HG03025 (cell line): ENCODE measurements around the gene ERN1.
A peak's percentile ranks its signal among the peaks of the same experiment; 100 is the strongest.

Experiments
- ATAC-seq: cut with Tn5 transposase; IDR thresholded peaks from one replicate; pipeline ENCODE4 v1.9.1; 2021; ENCODE audit warnings: mild to moderate bottlenecking, moderate library complexity; ENCODE audit not compliant: unreplicated experiment, low FRiP score

The ERN1 gene

DNA sequence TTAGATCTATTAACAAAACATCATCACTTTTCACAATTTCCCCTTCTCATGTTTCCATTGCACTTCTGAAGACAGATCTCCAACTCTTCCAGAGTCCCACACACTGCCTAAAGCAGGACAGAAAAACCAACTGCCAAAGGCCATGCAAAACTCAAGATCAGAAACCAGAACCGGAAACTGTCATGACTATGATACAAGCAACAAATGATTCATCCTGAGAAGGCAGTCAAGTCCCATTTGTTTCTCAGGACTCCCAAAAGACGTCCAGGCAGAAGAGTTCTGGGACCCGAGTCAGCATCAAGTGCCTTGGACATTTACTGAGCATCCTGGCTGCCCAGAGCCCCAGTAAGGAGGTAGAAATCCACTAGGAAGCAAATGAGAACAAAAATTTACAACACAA is 38.8 kb downstream of the ERN1 start:
- ATAC-seq, result peak; percentile 41

DNA sequence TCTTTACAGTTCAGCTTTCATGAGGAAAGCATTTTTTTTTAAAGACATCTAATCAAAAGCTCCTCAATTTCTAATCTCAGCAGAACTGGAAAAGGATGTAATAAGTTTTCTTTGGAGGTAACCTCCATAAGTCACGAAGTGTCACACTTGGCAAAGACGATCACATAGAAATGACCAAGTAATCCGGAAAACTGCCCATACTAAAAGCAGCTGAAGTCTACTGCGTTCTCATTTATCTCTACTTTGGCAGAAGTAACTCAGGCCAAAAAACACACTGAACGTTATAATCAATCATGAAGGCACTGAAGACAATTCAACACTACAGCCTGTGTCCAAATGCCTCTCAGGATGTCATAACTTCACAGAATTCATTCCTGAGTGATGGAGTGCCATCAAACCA is 39.8 kb downstream of the ERN1 start:
- no peak for ATAC-seq

DNA sequence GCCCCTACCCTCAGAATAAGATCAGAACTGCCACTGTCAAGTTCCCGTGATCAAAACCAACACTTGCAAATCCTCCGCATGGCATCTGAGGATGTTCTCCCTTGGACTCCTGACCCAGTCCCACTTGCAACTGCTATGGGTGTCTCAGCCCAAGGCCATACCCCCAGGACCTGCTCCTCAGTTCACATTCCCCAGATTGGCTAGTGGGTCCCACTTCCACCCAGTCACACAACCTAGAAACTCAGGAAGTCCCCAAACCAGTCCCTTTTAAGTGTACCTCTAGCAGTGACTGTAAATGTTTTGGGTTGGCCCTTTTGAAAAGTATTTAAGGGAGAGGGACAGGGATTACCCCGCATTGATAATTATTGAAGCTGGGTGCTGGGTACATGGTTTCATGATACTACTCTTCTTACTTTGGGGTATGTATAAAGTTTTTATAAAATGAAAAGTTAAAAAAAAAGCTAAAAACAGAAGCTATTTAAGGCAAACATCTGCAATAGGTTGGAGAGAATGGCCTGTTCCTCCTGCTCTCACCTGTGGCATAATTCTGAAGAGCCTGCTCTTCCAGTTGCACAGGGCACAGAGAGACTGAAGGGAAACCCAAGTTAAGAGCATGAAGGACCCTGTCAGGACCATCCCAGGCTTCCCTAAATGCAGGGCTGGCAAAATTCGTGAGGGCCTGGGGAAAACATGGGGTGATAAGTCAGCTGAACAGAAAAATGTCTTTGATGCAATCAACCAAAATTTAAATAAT is 42.5 kb downstream of the ERN1 start:
- ATAC-seq, result no peak

DNA sequence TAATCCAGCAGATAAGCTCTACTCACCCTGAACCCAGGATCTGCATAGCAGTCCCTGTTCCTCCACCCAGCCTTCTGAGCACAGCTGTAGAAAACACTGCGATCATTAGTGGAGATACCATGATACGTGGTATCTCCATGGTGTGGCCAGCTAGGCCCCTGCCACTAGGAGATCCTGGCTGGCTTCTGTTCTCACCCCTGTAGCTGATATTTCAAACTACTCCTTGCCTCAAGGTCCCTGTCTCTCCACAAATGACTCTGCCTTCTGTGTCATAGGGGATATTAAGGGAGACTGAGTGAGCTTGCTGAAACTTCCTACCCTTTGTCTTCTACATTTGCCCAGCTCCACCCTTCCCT is 44.3 kb downstream of the ERN1 start:
- no peak for ATAC-seq

DNA sequence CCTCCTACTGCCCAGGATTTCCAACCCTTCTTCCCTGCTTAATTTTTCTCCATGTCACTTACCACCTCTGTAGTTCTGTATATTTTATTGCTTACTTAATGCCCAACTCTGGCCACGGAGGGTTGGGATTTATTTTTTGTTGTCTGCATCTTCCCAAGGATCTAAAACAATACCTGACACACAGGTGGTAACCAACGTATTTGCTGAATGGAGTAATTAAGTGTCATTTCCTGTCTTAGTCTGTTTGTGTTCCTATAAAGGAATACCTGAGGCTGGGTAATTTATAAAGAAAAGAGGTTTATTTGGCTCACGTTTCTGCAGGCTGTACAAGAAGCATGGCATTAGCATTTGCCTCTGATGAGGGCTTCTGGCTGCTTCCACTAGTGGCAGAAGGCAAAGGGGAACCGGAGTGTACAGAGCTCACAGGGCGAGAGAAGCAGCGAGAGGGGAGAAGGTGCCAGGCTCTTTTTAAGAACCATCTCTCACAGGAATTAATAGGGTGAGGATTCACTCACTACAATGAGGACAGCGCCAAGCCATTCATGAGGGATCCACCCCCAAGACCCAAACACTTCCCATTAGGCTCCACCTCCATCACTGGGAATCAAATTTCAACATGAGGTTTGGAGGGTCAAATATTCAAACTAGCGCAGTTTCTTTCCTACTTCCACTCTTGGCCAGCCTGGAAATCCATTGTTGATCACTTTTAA is 44.8 kb downstream of the ERN1 start:
- ATAC-seq, result no peak

DNA sequence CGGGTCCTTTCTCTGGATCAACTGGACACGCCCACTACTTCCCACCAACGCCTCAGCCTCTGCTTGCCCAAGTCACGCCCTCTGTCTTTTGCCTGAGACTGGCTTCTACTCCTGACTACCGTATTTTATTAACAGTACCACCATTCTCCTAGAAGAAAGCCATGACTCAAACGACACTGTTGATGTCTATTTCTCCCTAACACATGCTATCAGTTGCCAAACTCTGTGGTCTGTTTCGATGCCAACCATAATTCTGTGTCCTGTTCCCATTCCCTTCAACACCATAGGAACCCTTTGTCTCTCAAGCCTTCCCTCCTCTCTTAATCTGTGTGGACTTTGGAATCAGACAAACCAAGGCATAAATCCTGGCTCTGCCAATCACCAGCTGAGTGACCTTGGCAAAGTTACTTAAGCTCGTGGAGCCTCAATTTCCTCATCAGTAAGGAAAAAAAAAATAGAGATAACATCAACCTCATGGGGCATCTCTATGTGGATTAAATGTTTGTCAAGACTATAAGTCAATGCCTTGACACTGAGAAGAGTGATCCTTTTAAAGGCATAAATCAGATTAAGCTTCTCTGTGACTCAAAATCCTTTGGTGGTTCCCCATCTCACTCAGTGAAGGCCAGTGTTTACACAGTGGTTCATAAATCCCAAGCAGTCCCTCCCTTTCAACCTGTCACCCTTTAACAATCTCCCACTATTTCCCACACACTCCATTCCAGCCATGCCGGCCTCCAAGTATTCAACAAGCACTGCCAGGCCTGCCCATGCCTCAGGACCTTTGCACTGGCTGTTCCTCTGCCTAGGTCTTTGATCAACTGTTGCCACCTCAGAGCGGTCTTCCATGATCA is 45.6 kb downstream of the ERN1 start:
- ATAC-seq, result no peak

DNA sequence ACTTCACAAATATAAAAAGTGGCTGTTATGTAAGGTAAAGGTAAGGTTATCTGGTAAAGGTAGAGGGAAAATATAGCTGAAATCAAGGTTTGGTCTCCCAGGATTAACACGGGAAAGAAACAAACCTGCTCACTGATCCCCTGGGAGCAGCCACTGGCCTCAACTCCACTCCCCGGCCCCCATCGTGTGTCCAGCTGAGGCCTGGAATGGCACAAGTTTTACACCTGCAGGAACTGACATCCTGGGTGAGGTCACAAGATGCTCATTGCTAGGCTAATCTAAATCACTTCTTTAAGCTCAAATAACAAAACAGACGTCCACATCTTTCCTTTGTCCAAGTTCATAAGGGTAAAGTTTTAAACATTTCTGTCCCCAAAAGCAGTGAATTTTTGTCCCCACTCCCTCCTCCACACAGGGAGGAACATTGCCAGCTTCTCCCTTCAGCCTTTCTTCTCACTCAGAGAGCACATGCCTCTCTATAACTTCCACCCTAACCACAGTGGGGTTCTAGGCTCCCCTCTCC is 46.3 kb downstream of the ERN1 start:
- ATAC-seq, result no peak

DNA sequence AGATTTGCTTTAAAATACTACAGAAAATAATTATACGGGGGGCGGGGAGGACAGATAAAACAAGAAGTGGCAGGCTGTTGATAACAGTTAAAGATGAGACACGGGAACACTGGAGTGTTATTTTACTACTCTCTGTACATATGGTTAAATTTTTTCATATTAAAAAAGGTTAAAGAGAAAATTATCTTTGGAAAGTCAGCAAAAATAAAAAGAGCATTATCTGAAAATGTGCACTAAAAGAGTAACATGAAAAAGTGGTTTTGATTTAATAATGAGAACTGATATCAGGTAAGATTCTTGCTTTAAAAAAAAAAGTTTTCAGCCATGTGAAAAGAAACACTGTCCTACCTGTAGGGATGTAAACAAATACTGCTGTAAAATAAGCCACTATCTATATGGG is 46.9 kb downstream of the ERN1 start:
- ATAC-seq, result no peak

DNA sequence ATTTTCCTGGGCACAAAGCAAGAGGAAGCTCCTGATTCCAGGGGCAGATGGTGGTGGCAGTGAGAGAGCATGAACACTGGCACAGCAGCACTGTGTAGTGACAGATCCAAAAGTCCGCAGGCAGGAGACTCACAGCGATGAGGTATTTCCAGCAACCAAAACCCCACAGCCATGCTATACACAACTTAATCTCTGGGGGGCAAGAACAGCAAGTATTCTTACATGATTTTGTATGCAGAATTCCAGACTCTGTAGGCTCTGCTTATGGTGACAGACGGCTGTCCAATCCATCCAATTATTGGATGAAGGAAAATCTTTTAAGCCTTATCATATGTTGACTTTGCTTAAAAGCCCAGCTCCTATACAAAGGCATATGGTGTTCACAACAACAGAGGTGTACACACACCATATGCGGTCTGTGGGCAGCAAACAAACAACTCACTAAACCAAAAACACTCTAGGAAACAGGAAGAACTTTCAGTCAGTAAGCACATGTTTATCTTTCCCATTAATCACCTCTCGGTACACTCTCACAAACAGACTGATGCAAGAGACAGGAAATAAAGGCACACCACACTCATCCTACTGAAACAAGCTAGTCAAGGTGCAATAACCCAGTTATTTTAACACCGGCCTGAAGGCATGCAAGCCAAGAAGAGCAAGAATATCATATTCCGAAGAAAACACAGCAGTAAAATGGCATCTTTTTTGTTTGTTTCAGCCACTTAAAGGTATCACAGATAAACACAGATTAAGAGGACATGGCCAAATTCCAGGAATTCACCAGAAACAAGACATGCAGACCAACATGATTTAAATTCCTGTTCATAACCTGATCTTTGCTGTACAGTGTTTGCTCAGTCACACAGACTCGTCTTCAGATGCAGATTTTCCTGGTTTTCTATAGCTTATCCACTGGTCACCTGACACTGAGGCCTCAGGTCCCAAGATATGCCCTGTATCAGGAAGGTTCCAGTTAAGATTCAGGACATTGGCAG is 47.8 kb downstream of the ERN1 start:
- no peak for ATAC-seq

DNA sequence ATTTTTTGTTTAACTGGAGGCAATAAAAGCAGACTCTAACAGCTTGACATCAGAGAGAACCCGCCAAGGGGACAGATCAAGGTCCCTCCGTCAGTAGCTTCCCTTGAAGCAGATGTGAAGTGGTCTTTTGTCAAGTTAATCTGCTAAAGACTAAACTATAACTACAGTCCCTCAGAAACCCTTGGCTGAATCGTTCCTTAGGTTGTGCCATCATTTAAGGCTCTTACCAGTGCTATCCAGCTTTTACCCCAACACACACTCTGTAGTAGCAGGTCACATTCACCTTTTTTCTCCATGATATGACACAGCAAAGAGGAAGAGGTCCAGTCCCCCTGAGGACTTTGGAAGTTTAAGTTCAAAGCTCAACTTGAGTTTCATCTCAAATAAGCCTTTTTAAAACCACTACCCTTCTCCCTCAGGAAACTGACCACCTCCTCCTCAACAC is 49.7 kb downstream of the ERN1 start:
- ATAC-seq, result no peak

DNA sequence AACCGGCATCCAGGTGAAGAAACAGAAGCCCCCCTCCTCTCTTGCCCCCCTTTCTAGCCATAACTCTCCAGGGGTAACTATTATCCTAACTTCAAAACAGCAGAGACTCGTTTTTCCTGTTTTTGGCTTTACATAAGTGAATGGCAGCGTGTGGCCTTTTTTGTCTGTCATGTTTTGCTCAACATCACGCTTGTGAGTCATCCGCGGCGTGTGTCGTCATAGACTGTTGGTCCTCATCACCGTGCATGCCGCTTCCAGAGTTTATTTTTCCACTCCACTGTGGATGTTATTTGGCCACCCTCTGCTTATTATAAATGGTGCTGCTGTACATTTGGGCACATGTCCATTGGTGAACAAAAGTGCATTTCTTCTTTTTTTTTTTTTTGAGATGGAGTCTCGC is 52.6 kb downstream of the ERN1 start:
- ATAC-seq, result no peak

DNA sequence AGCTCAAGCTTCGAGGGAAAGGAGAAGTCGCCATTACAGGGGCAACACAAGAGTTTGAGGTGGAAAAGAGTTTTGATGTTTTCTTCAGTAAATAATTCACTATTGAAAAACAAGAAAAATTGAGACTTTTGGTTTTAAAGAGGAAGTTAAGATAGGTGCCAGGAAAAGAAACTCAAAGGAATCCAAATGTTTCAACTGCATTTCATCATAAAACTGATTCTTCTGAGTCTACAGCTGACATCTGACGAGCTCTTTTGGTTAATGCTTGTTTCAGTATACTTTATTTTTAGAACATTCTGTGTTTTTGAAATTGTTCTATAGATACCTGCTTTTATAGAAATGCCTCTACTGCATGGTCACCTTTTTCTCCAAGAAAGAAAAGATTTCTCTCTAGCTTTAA is 54.0 kb downstream of the ERN1 start:
- ATAC-seq, result no peak

DNA sequence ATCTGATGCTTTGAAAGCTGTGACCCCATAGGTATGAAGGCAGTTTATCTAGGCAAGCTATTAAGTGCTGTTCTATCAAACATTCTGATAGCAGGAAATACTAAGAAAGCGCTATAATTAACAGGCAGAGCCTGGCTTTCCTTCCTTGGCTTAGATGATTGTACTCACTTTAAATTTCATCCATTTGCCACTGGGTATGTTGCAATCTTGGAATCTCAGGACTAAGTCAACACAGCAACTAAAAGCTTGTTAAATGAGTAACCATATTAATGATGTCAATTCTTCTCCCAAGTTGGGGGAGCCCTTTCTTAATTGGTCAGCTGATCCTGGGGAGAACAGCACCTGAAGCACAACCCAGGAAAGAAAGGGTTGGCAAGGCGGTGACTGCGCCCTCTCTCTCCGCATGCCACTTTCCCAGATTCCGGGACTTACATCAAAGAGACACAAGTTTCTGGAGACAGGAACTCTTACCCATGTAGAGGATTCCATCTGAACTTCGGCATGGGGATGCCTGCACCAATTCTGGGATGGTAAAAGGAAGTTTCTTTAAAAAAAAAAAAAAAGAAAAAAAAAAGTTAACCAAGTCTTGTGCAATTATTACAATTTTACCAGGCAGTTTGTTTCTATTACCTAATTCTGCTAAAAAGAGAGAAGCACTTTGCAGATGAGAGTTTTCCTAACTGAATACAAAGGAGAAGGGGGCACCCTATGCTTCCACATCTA is 55.1 kb downstream of the ERN1 start:
- ATAC-seq, result no peak

DNA sequence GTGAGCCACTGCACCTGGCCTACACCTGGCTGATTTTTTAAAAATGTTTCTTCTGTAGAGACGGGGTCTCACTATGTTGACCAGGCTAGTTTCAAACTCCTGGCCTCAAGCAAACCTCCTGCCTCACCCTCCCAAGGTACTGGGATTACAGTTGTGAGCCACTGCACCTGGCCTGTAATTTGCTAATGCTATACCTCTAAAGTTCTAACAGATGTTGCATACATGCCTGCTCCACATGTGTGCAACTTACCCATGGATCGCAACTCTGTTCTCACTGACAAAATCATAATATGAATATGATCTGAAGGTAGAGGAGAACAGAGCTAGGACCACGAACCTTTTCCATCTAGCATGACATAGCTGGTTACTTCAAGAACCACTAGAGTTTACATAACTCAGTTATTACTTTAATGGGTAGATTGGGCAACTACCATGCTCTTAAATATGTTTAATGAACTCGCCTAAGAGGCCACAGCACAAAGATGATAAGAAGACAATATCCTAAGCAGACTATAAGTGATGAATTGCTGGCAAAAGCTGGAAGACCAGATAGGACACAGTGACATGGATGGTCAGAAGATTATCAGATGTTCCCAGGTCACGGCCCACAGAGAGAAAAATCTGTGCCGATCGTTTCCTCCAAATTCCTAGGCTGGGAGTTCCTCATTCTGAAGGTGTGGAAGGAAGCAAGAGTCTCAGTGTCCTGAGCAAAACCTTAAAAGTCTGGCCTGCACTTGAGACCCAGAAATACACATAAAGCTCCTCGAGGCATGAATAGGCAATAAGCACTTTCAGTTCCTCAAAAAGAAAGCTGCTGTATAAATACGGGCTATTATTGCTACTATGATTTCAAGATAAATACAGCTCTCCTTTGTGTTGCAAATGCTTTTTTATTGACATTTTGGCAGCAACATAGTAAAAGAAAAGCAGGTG is 55.9 kb downstream of the ERN1 start:
- ATAC-seq, result peak; percentile 62

DNA sequence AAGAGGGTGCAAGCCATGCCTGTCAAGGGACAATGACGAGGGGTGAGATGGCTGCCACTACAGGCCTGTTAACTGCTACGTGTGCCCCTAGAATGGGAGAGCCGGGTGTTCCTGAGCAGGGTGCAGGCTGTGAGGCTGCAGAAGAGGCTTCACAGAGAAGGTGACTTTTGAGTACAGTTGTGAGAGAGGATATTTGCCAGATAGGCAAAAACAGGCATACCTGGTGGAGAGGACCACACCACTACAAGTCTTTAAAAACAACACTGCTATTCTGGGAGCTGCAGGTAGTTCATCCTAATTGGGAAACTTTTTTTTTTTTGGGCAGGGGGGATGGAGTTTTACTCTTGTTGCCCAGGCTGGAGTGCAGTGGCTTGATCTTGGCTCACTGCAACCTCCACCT is 58.8 kb downstream of the ERN1 start:
- ATAC-seq, result no peak

DNA sequence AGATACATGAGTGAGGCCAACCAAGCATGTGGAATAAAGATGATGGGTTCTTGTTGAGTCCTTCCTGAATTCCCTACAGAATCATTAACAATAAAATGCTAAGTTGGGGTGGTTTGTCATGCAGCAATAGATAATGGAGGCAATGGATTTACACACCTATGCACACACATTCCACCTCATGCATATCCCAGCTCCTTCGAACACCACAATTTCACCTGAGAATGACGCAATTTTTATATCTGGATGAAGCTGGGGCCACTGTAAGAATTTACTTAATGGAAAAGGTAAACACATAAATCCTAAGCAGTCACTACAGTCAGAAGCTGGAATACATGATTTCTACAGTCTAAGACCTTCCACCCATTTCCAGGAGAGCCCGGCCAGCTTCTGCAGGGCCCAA is 59.7 kb downstream of the ERN1 start:
- no peak for ATAC-seq

DNA sequence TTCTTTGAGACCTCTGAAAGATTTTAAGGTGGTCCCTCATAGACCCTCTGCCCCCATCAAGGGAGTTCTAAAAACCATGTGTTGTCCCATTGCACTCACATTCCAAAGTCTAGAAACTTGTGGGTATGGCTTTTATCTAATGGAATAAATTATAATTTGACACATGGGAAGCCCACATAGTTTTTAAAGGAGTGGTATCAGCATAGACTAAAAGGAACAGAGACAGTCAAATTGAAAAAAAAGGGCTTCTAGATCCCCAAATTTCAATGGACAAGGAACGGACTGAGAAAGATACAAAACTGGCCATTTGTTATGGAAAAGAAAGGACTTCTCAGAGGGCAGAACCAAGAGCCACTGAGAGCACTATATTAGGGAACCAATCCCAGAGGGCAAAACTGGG is 60.8 kb downstream of the ERN1 start:
- no peak for ATAC-seq

DNA sequence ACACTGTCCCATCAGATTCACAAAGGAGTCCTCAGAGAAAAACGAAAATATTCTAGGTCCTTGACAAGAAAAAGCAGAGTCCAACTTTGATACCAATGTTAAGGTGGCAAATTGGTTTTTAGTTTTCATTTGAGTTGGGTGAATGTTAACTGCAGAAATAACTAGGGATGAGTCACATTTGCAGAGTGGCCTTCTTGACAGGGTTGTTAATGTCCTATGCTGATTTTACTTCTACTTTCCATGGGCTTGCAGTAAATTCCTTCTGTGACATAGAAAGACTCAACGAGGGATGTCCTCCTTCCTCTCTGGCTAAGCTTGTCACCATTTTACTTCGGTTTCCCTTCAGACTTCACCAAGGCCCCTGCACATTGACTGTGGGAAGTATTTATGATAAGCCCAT is 62.3 kb downstream of the ERN1 start:
- ATAC-seq, result no peak
